NK-92 treated with Interleukin-12 subunit alpha and Interleukin-12 subunit beta, amount 100 ng/mL, for 24 hours (cell line): ENCODE data around the gene KCNAB1.
"Not testable (repeated sequence)": the region's sequence is repeated elsewhere in the genome, so short reads cannot be mapped to it uniquely, and the experiment has no call there.

Experiments
- DNase-seq: peaks from one replicate; lab custom pipeline; 2025; lab: John Stamatoyannopoulos, UW

KCNAB1 gene

GRCh38 chr3:156120528-156121251, at the start of gene KCNAB1:
KCNAB1 (plus strand) TSS chr3:156120578.
- DNase-seq: no peak

GRCh38 chr3:156071031-156071430, 49.3 kb upstream of the KCNAB1 start:
- DNase-seq: no peak

GRCh38 chr3:156072950-156073657, 47.3 kb upstream of the KCNAB1 start:
- not testable (repeated sequence) for DNase-seq

GRCh38 chr3:156090126-156090525, 30.3 kb upstream of the KCNAB1 start:
- DNase-seq: no peak

GRCh38 chr3:156093964-156094363, 26.4 kb upstream of the KCNAB1 start:
- DNase-seq: no peak

- no peak for DNase-seq
Measured at GRCh38 chr3:156094391-156094790, 26.0 kb upstream of the KCNAB1 start.

GRCh38 chr3:156095652-156096051, 24.7 kb upstream of the KCNAB1 start:
- not testable (repeated sequence) for DNase-seq

GRCh38 chr3:156098437-156099035, 21.8 kb upstream of the KCNAB1 start:
- no peak for DNase-seq

GRCh38 chr3:156099348-156099747, 21.0 kb upstream of the KCNAB1 start:
- not testable (repeated sequence) for DNase-seq

- not testable (repeated sequence) for DNase-seq
Measured at GRCh38 chr3:156099984-156100383, 20.4 kb upstream of the KCNAB1 start.

GRCh38 chr3:156102267-156102931, 18.0 kb upstream of the KCNAB1 start:
- DNase-seq: no peak

- DNase-seq: no peak
Measured at GRCh38 chr3:156106721-156107373, 13.5 kb upstream of the KCNAB1 start.

- no peak for DNase-seq
Measured at GRCh38 chr3:156107504-156107903, 12.9 kb upstream of the KCNAB1 start.

- no peak for DNase-seq
Measured at GRCh38 chr3:156108616-156109015, 11.8 kb upstream of the KCNAB1 start.

- no peak for DNase-seq
Measured at GRCh38 chr3:156109989-156110388, 10.4 kb upstream of the KCNAB1 start.

- no peak for DNase-seq
Measured at GRCh38 chr3:156126467-156126866, 6.1 kb downstream of the KCNAB1 start.

- DNase-seq: no peak
Measured at GRCh38 chr3:156131241-156131640, 10.9 kb downstream of the KCNAB1 start.

GRCh38 chr3:156131799-156132198, 11.4 kb downstream of the KCNAB1 start:
- DNase-seq: no peak

GRCh38 chr3:156132313-156132712, 11.9 kb downstream of the KCNAB1 start:
- no peak for DNase-seq

GRCh38 chr3:156133076-156133475, 12.7 kb downstream of the KCNAB1 start:
- DNase-seq: no peak

GRCh38 chr3:156135921-156136638, 15.7 kb downstream of the KCNAB1 start:
- DNase-seq: no peak
